Activated CD4-positive, alpha-beta T cell treated with anti-CD3 and anti-CD28 coated beads, Interleukin-2, amount 10 ng/mL, durations not matched to agents 24 days and 14 days (primary cell): ENCODE results near the gene INSRR. TPM values are rescaled to one million over a fixed set of nuclear protein-coding genes. Genes with fewer than 3 reads are reported as not detected.

ENCODE experiments used
- DNase-seq: peaks from one replicate; pipeline ENCODE4 v3.0.0; 2022
- H3K27ac Mint-ChIP-seq: one replicate; pipeline ENCODE4 v1.8.0; 2022; ENCODE audit warnings: mild to moderate bottlenecking, mixed read lengths
- H3K27me3 Mint-ChIP-seq: one replicate; pipeline ENCODE4 v1.8.0; 2022; ENCODE audit warnings: mixed read lengths
- H3K36me3 Mint-ChIP-seq: one replicate; pipeline ENCODE4 v1.8.0; 2022; ENCODE audit warnings: low read depth, mild to moderate bottlenecking, mixed read lengths
- H3K4me1 Mint-ChIP-seq: one replicate; pipeline ENCODE4 v1.8.0; 2021; ENCODE audit warnings: mixed read lengths
- H3K4me3 Mint-ChIP-seq: one replicate; pipeline ENCODE4 v1.8.0; 2022; ENCODE audit warnings: mild to moderate bottlenecking, moderate library complexity, mixed read lengths
- H3K9me3 Mint-ChIP-seq: one replicate; pipeline ENCODE4 v1.8.0; 2021; ENCODE audit warnings: mixed read lengths
- intact Hi-C: fragments of 100-400 bp; cut with micrococcal nuclease; formaldehyde crosslinking; loops from one replicate; pipeline ENCODE4 v1.15.1; 2023
- total RNA-seq: library from RNA; stranded (reverse); gene quantifications from 2 replicates; pipeline ENCODE4 v1.2.3, GENCODE V29; 2022

Gene INSRR
- total RNA-seq = 0.68 and 0.71 TPM in 2 replicates

DNA sequence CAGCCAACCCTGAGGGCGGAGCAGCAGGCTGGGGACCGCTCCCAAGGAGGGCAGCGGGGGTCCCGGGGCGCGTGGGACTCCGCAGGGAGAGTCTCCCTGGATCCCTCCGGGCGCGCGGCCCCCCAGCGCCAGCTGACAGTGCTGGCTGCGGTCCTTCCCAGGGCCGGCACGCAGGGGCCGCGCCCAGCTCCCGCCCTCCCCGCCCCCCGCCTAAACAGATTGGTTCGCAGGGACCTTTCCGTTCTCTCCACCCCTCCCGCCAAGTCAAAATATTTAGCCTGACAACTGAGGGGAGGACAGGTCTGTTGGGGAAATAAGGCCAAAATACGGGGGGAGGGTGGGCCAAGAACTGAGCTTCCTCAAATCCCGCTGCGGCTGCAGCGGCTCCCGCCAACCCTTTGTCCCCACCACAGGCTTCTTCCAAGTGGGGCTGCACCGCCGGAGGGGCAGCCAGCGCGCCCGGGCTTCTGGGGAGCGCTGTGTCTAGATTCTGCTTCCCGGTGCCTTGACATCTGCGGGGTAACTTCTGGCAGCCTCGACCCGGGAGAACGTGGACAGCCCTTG, at the start of gene INSRR:
Gene INSRR (minus strand): TSS at position 159 of the 564 bp plus-strand sequence. CDS start 496 bp downstream, outside the sequence.
- H3K4me3 Mint-ChIP-seq = peak within 1 kb of the TSS; percentile 80
- H3K27ac Mint-ChIP-seq = no peak within 1 kb of the TSS
- no peak for DNase-seq
- H3K36me3 Mint-ChIP-seq = peaks cover 8% of the 10 kb centered on the region
- peaks cover 28% of the 10 kb centered on the region for H3K27me3 Mint-ChIP-seq
- intact Hi-C loops = no loop called here
- no peaks in the 10 kb centered on the region for H3K9me3 Mint-ChIP-seq
- peaks cover 41% of the 10 kb centered on the region for H3K4me1 Mint-ChIP-seq

DNA sequence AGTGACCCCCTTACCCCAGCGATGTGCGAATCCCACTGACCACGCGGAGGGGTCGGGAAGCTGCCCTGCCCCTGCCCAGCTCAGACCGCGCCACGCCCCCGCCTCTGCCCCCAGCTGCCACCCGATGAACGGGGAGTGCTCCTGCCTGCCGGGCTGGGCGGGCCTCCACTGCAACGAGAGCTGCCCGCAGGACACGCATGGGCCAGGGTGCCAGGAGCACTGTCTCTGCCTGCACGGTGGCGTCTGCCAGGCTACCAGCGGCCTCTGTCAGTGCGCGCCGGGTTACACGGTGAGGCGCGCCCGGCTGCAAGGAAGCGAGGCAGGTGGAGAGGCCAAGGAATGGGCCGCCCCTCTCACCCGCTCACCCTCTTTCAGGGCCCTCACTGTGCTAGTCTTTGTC, 49.6 kb upstream of the INSRR start:
- intact Hi-C loops = no loop called here
- no peaks in the 10 kb centered on the region for H3K9me3 Mint-ChIP-seq
- H3K27ac Mint-ChIP-seq = no peak overlapping the region
- H3K4me3 Mint-ChIP-seq = no peak overlapping the region
- peaks cover 10% of the 10 kb centered on the region for H3K27me3 Mint-ChIP-seq
- H3K4me1 Mint-ChIP-seq = peaks cover 11% of the 10 kb centered on the region
- DNase-seq = no peak
- no peaks in the 10 kb centered on the region for H3K36me3 Mint-ChIP-seq

DNA sequence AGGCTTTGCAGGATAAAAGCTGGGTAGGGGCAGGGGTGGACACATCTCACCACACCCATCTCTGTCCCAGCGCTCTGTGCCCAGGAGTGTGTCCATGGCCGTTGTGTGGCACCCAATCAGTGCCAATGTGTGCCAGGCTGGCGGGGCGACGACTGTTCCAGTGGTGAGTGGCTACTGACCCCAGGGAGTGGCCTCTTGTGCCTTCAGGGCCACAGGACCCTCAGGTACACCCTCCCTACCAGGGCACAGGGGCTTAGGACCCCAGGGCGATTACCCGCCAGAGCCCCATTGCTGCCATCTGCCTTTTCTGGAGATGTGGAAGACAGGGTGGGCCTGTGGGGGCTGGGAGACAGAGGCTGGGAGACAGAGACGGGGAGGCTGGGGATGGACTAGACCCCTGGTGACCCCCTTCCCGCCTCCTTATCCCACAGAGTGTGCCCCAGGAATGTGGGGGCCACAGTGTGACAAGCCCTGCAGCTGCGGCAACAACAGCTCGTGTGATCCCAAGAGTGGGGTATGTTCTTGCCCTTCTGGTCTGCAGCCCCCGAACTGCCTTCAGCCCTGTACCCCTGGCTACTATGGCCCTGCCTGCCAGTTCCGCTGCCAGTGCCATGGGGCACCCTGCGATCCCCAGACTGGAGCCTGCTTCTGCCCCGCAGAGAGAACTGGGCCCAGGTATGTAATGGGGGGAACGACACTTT, 47.4 kb upstream of the INSRR start:
- intact Hi-C loops = no loop called here
- no peak for DNase-seq
- H3K36me3 Mint-ChIP-seq = no peaks in the 10 kb centered on the region
- peaks cover 11% of the 10 kb centered on the region for H3K4me1 Mint-ChIP-seq
- H3K9me3 Mint-ChIP-seq = no peaks in the 10 kb centered on the region
- no peak overlapping the region for H3K4me3 Mint-ChIP-seq
- no peak overlapping the region for H3K27ac Mint-ChIP-seq
- H3K27me3 Mint-ChIP-seq = peaks cover 11% of the 10 kb centered on the region

DNA sequence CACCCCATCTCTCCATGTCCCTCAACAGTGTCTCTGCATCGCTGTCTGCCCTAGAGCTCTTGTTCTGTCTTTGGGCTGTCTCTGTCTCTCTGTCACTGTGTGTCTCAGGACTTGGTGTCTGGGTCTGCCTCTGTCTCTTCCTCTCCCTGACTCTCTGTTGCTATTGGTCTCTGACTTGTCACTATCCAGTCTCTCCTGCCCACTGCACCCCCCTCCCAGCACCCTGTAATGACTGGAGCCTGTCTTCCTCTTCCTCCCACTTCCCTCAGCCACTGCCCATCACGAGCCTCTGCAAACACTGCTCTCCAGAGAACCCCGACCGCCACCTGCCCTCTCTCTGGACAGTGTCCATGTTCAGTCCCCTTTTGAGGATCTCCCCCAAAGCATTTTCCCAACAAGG, 46.7 kb upstream of the INSRR start:
- no peaks in the 10 kb centered on the region for H3K36me3 Mint-ChIP-seq
- H3K27me3 Mint-ChIP-seq = peaks cover 12% of the 10 kb centered on the region
- intact Hi-C loops = no loop called here
- no peak overlapping the region for H3K4me3 Mint-ChIP-seq
- no peak overlapping the region for H3K27ac Mint-ChIP-seq
- no peak for DNase-seq
- no peaks in the 10 kb centered on the region for H3K9me3 Mint-ChIP-seq
- peaks cover 9% of the 10 kb centered on the region for H3K4me1 Mint-ChIP-seq

DNA sequence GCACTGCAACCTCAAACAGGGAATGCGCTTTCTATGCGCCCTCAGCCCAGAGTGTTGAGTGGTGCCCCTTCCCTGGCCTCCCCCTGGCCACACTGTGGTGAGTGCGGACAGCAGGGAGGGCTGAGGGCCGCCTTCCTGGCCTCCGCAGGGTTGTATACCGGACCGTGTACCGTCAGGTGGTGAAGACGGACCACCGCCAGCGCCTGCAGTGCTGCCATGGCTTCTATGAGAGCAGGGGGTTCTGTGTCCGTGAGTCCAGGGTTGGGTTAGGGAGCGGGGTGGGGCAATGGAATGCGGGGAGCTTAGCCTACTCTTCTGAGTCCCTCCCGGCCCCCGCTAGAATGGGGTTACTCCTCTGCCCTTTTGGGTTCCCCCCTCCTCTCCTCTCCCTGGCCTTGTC, 46.3 kb upstream of the INSRR start:
- Mint-ChIP-seq H3K27ac (no peak overlapping the region), H3K27me3 (peaks cover 12% of the 10 kb centered on the region), H3K36me3 (no peaks in the 10 kb centered on the region), H3K4me1 (peaks cover 7% of the 10 kb centered on the region), H3K9me3 (no peaks in the 10 kb centered on the region), H3K4me3 (no peak overlapping the region)
- intact Hi-C loops = no loop called here
- DNase-seq = no peak

DNA sequence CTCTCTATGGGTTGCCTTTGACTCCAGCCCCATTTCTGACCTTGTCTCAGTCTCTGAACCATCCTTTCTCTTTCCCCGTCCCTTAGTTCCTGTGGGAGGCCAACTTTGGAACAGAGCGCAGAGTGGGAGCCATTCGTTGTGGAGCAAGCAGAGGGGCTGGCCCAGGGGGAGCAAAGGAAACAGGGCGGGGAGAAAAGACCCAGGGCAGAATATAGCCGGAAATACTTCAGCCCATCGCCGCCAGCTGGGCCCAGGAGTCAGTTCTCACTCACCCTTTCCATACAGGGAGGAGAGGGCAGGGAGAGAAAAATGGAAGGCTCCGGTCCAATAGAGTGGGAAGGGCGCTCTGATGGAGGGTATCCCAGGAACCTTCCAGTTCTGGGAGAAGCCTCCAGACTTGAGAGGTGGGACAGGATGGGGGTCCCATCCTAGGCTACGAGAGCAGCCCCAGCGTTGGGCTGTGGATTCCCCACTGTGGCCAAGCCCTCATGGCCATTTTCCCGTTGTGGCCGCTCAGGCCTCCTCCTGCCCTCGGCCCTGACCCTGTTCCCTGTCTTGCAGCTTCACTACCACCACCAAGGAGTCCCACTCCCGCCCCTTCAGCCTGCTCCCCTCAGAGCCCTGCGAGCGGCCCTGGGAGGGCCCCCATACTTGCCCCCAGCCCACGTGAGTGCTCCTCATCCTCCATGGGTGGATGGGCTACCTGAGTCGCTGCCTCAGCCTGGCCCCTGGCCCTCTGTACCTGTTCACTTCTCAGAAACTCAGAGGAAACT, 45.5 kb upstream of the INSRR start:
- intact Hi-C loops = no loop called here
- Mint-ChIP-seq H3K36me3 (no peaks in the 10 kb centered on the region), H3K4me3 (no peak overlapping the region), H3K27ac (no peak overlapping the region), H3K9me3 (no peaks in the 10 kb centered on the region), H3K27me3 (peaks cover 12% of the 10 kb centered on the region), H3K4me1 (peaks cover 7% of the 10 kb centered on the region)
- no peak for DNase-seq

DNA sequence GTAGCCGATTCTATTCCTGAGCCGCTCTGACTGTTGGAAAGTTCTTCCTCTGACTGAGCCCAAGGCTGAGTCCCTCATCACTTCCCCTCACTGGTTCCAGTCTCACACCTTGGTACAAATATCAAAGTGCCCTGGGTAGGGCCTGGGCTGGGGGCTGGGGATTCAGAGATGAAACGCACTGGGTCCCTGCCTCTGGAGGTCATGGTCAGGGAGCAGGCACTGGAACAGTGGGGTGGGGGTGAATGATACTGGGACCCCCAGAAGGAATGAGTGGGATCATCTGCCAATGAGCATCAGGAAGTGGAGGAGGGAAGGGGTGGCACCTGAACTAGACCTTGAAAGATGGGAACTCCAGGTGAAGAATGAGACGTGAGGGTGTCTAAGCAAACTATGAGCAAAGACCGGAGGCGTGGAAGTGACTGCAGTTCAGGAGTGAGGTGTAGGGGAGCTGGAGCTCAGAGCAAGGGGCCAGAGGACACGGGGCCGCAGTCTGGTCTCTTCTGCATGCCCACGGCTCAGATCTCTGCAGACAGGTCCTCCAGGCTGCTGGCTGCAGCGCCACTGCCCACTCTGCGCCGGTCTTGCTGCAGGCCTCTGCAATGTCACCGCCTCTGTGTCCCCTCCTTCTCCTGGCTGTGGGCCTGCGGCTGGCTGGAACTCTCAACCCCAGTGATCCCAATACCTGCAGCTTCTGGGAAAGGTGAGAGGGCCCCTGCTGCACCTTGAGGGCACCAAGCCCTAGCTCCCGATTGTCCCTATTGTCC, 44.6 kb upstream of the INSRR start:
- DNase-seq = no peak
- Mint-ChIP-seq H3K4me1 (peaks cover 11% of the 10 kb centered on the region), H3K27me3 (peaks cover 18% of the 10 kb centered on the region), H3K36me3 (no peaks in the 10 kb centered on the region), H3K9me3 (no peaks in the 10 kb centered on the region), H3K4me3 (no peak overlapping the region), H3K27ac (no peak overlapping the region)
- intact Hi-C loops = no loop called here

DNA sequence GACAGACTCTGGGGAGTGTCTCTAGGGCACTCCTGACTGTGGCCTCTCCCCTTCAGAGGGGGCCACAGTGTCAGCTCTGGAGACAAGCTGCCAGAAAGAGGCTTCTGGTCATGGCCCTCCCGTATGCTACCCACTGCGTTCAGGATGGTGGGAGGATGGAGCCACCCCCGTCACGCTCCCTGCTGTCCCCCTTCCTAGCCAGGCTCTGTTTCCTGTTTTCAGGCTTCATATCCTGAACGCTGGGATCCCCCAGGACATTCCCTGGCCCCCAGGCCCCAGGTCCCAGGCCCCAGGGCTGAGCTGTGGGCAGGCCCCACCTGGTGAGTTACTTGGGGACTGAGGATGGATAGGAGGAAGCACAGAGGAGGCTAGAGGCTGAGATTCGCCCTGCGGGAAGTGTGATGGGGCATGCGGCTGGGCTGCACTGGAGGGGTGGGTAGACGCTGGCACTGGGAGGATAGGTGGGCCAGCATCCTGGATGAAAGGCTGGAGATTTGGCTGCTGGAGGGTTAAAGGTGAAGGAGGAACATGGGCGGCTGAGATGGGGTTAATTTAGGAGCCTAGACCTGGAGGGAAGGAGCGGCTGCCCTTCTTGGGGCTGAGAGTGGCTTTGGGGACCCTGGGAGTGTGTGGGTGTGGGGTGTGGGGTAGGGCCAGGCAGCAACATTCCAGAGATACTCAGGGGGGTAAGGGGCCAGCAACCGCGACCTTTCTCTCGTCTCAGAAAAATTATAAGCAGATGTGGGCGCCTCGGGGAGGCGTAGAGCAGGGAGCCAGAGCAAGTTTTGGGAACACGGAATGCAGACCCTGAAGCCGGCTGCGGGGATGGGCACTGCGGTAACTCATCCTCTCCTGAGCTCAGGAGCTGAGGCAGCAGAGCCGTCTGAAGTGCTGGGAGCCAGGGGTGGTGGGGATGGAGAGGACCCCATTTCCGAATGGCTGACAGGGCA, 43.3 kb upstream of the INSRR start:
- no peaks in the 10 kb centered on the region for H3K9me3 Mint-ChIP-seq
- no peak overlapping the region for H3K4me3 Mint-ChIP-seq
- peaks cover 13% of the 10 kb centered on the region for H3K4me1 Mint-ChIP-seq
- H3K27ac Mint-ChIP-seq = no peak overlapping the region
- no peaks in the 10 kb centered on the region for H3K36me3 Mint-ChIP-seq
- no peak for DNase-seq
- intact Hi-C loops = no loop called here
- peaks cover 23% of the 10 kb centered on the region for H3K27me3 Mint-ChIP-seq

DNA sequence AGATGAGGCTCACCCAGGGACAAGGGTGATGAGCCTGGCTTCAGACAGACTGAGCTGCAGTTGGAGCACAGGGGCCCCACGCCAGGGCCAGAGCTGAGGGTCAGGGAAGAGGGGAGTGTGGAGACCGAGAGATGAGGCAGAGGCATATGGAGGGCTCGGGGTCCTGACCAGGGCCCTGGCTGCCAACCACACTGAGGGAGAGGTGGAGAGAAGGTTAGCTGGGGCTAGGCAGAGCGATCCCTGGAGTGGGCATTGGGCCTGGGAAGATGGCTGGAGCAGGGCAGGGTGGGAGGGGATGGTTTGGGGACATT, 42.6 kb upstream of the INSRR start:
- Mint-ChIP-seq H3K27me3 (peaks cover 23% of the 10 kb centered on the region), H3K9me3 (no peaks in the 10 kb centered on the region), H3K4me3 (no peak overlapping the region), H3K4me1 (peaks cover 9% of the 10 kb centered on the region), H3K27ac (no peak overlapping the region), H3K36me3 (no peaks in the 10 kb centered on the region)
- DNase-seq = no peak
- intact Hi-C loops = no loop called here

DNA sequence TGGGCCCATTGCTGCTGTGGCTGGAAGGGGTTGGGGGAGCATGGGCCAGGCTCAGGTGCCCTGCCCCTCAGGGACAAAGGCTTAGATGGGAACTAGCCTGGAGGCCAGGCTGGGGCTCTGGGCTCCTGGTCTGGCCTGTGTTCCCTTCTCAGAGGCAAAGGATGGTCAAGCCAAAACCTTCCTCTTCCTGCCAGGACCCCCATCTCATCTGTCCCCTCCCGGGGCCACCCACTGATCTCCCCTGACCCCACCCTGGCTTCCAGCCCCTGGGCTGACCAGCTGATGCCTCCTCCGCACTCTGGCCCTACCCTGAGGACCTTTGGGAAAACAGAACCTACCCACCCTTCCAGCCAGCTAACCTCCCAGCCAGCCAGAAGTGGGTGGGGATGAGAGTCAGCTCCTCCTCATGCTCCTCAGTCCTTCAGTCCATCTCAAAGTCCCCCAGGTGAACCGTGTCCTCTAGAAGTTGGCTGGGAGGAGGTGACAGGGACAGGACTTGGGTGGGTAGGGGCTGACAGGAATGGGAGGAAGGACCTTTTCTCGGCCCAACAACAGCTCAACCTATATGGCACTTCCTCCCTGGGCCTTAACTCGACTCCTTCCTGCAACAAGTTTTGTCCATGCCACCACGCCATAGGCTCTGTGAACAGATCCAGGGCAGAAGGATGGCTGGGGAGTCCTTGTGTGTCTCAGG, 42.1 kb upstream of the INSRR start:
- H3K27me3 Mint-ChIP-seq = peaks cover 23% of the 10 kb centered on the region
- no peaks in the 10 kb centered on the region for H3K9me3 Mint-ChIP-seq
- no peak for DNase-seq
- H3K27ac Mint-ChIP-seq = no peak overlapping the region
- intact Hi-C loops = no loop called here
- peaks cover 9% of the 10 kb centered on the region for H3K4me1 Mint-ChIP-seq
- no peak overlapping the region for H3K4me3 Mint-ChIP-seq
- H3K36me3 Mint-ChIP-seq = no peaks in the 10 kb centered on the region

DNA sequence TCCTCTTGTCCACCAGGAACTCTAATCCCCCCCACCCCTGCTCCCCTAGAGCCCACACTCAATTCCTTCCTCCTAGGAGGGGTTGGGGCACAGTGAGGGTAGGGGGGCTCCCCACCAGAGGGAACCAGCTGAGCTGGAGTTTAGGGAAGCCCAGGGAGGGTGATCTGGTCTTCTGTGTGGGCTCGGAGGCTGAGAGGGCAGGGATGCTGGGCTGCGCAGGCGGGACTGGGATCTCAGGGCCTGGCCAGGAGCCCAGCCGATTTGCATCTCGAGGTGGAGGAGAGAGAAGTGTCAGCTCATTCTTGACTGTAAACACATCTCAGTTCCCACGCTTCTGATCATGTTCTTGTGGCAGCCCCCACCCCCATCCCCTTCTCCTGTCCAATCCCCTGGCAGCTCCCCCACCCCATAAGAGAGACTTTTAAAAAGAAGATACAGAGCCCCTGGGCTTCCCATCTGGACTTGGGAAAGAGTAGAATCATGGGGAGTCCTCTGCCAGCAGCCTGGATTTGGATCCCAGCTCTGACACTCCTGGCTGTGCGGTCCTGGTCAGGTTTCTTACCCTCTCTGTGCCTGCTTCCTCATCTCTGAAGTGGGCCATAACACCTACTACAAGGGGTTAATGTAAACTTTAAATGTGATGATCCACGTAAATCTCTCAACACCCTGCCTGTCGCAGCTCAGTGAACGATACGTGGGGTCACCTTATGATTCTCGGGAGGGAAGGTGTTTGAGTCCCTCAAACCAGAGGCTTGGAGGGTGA, 41.2 kb upstream of the INSRR start:
- Mint-ChIP-seq H3K4me1 (peaks cover 9% of the 10 kb centered on the region), H3K9me3 (no peaks in the 10 kb centered on the region), H3K27ac (no peak overlapping the region), H3K36me3 (no peaks in the 10 kb centered on the region), H3K4me3 (no peak overlapping the region), H3K27me3 (peaks cover 23% of the 10 kb centered on the region)
- intact Hi-C loops = no loop called here
- no peak for DNase-seq

DNA sequence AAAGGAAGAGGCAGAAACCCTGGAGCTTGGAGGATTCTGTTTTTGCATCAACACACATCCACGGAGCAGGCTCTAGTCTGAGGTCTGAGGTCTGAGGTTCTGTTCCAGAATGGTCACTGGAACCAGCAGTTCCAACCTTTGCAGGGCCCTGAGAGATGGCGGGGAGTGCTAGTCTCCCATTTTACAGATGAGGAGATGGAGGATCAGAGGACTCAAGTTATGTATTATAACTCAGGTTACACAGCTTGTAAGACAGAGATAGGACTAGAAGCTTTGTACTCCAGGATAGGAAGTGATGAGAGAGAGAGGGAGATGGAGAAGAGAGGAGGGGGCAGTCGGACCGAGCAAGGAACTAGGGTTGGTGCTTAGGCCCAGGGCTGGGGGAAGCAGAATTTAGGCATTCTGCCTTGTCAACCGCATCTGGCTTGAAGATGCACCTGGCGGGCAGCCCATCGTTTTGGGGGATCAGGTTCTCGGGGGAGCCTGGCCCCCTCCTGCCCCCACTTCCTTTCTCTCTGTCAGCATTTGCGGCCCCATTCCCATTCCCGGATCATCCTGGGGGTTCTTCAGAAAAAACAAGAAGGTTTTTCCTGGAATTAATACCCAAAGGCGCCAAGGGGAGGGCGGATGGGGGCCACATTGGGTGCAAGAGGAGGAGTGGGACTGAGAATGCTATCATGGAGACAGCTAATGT, 40.2 kb upstream of the INSRR start:
- Mint-ChIP-seq H3K4me1 (peaks cover 9% of the 10 kb centered on the region), H3K36me3 (no peaks in the 10 kb centered on the region), H3K27me3 (peaks cover 28% of the 10 kb centered on the region), H3K9me3 (no peaks in the 10 kb centered on the region), H3K27ac (no peak overlapping the region), H3K4me3 (no peak overlapping the region)
- intact Hi-C loops = no loop called here
- no peak for DNase-seq
